ENCODE measurements around the gene PMM2. TPM values are rescaled to one million over a fixed set of nuclear protein-coding genes. Genes with fewer than 3 reads are reported as not detected.

PMM2 gene
- total and polyA plus RNA-seq, 9 of the 15 experiments (the other 6 are each of a cell fraction or from before 2014, with no cell fraction given): 5.6 to 42.7 (median 25.9) TPM

DNA sequence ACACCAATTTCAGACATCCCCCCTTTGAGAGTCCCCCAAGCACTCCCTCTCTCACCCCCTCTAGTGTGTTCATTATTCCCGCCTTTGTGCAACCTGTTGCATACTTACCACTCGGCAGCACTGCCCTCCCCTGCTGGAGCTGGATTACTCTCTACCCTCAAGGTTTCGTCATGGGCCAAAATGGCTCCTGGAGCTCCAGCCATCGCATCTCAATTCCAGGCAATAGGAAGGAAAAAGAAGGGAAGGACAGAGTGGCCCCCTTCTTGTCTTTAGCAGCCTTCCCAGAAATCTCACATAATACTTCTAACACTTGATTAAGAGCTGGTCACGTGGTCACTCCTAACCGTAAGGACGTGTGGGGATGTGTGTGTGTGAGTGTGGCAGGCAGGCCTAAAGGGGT is 20.4 kb upstream of the PMM2 start:
- no peak for ATAC-seq
- POLR2A ChIA-PET: interaction anchor here (0.6 kb wide), 2 partner anchors 32 to 1354 kb away, joined by 3 to 5 read pairs; no protein-coding TSS in a partner anchor
- Histone ChIP-seq H3K9me3 (replicated peaks; ENCODE audit: control insufficient read depth, insufficient read depth, low read depth, low read length) (no peaks in the 10 kb centered on the region), H3K27ac (ENCODE audit: extremely low read depth, low read depth, low read length) (no peak overlapping the region), H3K36me3 (ENCODE audit: control insufficient read depth, insufficient read depth, low read length) (no peaks in the 10 kb centered on the region), H3K4me3 (no peak overlapping the region), H3K79me2 (ENCODE audit: control insufficient read depth, insufficient read depth, low read length) (no peaks in the 10 kb centered on the region), H3K9ac (ENCODE audit: insufficient read depth in 1 of 2, low read depth in 2 of 2, low read length in 2 of 2) (no peak overlapping the region), H3K4me1 (replicated peaks in 1 of 2; ENCODE audit: control insufficient read depth in 2 of 2, insufficient read depth in 2 of 2, low read length in 2 of 2) (no peaks in the 10 kb centered on the region; a peak in 1 of 5 replicates), H3K27me3 (ENCODE audit: control insufficient read depth in 2 of 2, insufficient read depth in 2 of 2, low read length in 2 of 2) (peaks cover 28 to 81% of the 10 kb centered on the region in 2 experiments; a peak in 4 of 5 replicates), H3K9me1 (ENCODE audit: control insufficient read depth, insufficient read depth, low read length) (peaks cover 2% of the 10 kb centered on the region), H3K4me2 (ENCODE audit: insufficient read depth, low read length) (no peak overlapping the region), H4K20me1 (replicated peaks; ENCODE audit: control insufficient read depth, insufficient read depth, low read length) (peaks cover 7% of the 10 kb centered on the region; the same call in 1 of the 2 replicates), H2AFZ (ENCODE audit: low read depth, low read length) (no peak overlapping the region)
- no TSS peak for BruUV-seq (replicated peaks)
- DNase-seq (ENCODE audit: extremely low read depth in 1 of 4, low spot score in 3 of 4): no peak
- TF ChIP-seq, protein P1, sequence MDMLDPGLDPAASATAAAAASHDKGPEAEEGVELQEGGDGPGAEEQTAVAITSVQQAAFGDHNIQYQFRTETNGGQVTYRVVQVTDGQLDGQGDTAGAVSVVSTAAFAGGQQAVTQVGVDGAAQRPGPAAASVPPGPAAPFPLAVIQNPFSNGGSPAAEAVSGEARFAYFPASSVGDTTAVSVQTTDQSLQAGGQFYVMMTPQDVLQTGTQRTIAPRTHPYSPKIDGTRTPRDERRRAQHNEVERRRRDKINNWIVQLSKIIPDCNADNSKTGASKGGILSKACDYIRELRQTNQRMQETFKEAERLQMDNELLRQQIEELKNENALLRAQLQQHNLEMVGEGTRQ (CRISPR knock-in tag; IDR thresholded peaks at IDR 0.05): 0 out of 2 replicates have a peak, but pooled peaks have one; percentile 40
- TF ChIP-seq RAD51 (IDR thresholded peaks at IDR 0.05; ENCODE audit: borderline replicate concordance, low read depth) (peak; percentile 50; the same call in 1 of the 2 replicates), CBFA2T2 (conservative IDR thresholded peaks at IDR 0.05) (0 out of 2 replicates have a peak, but pooled peaks have one; percentile 6), ZNF707 (CRISPR knock-in tag; conservative IDR thresholded peaks at IDR 0.05) (no peak), RBM25 (IDR thresholded peaks at IDR 0.05; ENCODE audit: low read depth, low read length, severe bottlenecking) (peak; percentile 52)
- TF ChIP-seq, protein P2, sequence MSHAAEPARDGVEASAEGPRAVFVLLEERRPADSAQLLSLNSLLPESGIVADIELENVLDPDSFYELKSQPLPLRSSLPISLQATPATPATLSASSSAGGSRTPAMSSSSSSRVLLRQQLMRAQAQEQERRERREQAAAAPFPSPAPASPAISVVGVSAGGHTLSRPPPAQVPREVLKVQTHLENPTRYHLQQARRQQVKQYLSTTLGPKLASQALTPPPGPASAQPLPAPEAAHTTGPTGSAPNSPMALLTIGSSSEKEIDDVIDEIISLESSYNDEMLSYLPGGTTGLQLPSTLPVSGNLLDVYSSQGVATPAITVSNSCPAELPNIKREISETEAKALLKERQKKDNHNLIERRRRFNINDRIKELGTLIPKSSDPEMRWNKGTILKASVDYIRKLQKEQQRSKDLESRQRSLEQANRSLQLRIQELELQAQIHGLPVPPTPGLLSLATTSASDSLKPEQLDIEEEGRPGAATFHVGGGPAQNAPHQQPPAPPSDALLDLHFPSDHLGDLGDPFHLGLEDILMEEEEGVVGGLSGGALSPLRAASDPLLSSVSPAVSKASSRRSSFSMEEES (CRISPR knock-in tag; IDR thresholded peaks at IDR 0.05): peak; percentile 44
- in situ Hi-C loops (cut with MboI): no loop called here
- intact Hi-C loops (cut with micrococcal nuclease): no loop called here
- no peak for FAIRE-seq
- CTCF ChIA-PET (ENCODE audit: low intra/inter-chr PET ratio): no interaction called here
- 3% methylated on average over 7 of the region's 7 CpGs for WGBS (ENCODE audit: insufficient coverage, low coverage, missing lambda C conversion rate)

All from K562 (cell line).